K562 (cell line): ENCODE results near the gene LCN12. TPM values are rescaled to one million over a fixed set of nuclear protein-coding genes. Genes with fewer than 3 reads are reported as not detected.

Source experiments
- ADNP ChIP-seq: fragments of 200-800 bp; sonication (Bioruptor generic); IDR thresholded peaks from 2 replicates; pipeline ENCODE4 v1.6.1; 2016; ENCODE audit warnings: missing genetic modification characterization, missing compliant biosample characterization
- ATF7 ChIP-seq: fragments of 450-650 bp; IDR thresholded peaks from 2 replicates; pipeline ENCODE4 v1.7.1; 2014; ENCODE audit warnings: mild to moderate bottlenecking, moderate library complexity
- DNMT1 ChIP-seq: fragments of 450-650 bp; IDR thresholded peaks from 2 replicates; pipeline ENCODE4 v1.6.1; 2016; ENCODE audit warnings: antibody characterized with exemption, mild to moderate bottlenecking
- HDAC2 ChIP-seq: fragments of 450-650 bp; IDR thresholded peaks from 2 replicates; pipeline ENCODE4 v1.6.1; 2016; ENCODE audit warnings: mild to moderate bottlenecking
- HDGF ChIP-seq: fragments of 450-650 bp; IDR thresholded peaks from 2 replicates; pipeline ENCODE4 v1.6.1; 2016
- IRF2 ChIP-seq: sonication (generic); formaldehyde crosslinking; IDR thresholded peaks from 2 replicates; pipeline ENCODE4 v1.8.1; 2022; ENCODE audit warnings: mild to moderate bottlenecking, missing genetic modification reagents
- RBM17 ChIP-seq: fragments of 200-400 bp; formaldehyde crosslinking; IDR thresholded peaks from 2 replicates; pipeline ENCODE4 v1.6.1; 2017; ENCODE audit warnings: low read depth, mild to moderate bottlenecking, low read length, borderline replicate concordance
- RUNX1 ChIP-seq: sonication (generic); IDR thresholded peaks from 2 replicates; pipeline ENCODE4 v1.6.1; 2016; ENCODE audit warnings: antibody characterized with exemption, low read depth
- SLC30A9 ChIP-seq: fragments of 250-450 bp; sonication (Bioruptor Pico); IDR thresholded peaks from 2 replicates; pipeline ENCODE4 v1.8.0; 2022; ENCODE audit warnings: mild to moderate bottlenecking, moderate library complexity
- TAF1 ChIP-seq: IDR thresholded peaks from 2 replicates; pipeline ENCODE4 v1.6.1; 2011; ENCODE audit warnings: mild to moderate bottlenecking, low read length, moderate library complexity; ENCODE audit not compliant: insufficient read depth, control insufficient read depth, severe bottlenecking; ENCODE audit errors: extremely low read depth
- WHSC1 ChIP-seq: IDR thresholded peaks from one replicate; pipeline ENCODE4 v1.6.1; 2012; ENCODE audit warnings: low read length, control low read depth, inconsistent platforms
- ZFP1 ChIP-seq: fragments of 450-650 bp; formaldehyde crosslinking; IDR thresholded peaks from 2 replicates; pipeline ENCODE4 v1.4.0; 2020; ENCODE audit warnings: mild to moderate bottlenecking, mixed read lengths
- ZNF324 ChIP-seq: fragments of 250-450 bp; sonication (Bioruptor Pico); IDR thresholded peaks from 2 replicates; pipeline ENCODE4 v1.4.0; 2020; ENCODE audit warnings: mild to moderate bottlenecking
- ZNF696 ChIP-seq: fragments of 250-450 bp; sonication (Bioruptor Pico); conservative IDR thresholded peaks from 2 replicates; pipeline ENCODE4 v1.4.0; 2020; ENCODE audit warnings: mild to moderate bottlenecking, moderate library complexity
- ZNF830 ChIP-seq: fragments of 250-450 bp; sonication (Bioruptor Pico); IDR thresholded peaks from 2 replicates; pipeline ENCODE4 v1.5.0; 2021; ENCODE audit warnings: mild to moderate bottlenecking
- polyA plus RNA-seq, 8 experiments: library from polyadenylated mRNA; depleted of rRNA in 4 of 8; stranded (reverse) in 5 of 8; unstranded in 3 of 8; fragments of >200 nt; fragmentation: Nextera tagmentation in 2 of 8; fragmentation: Illumina TruSeq in 1 of 8; extraction: Ambion mirVana in 2 of 8; extraction: Trizol in 1 of 8; gene quantifications; 2 replicates each; pipeline versions ENCODE4 v1.2.1 to v1.2.3, GENCODE V29; 2011 to 2014; ENCODE audit warnings: inconsistent platforms in 1 of 8, missing spikeins in 1 of 8
- total RNA-seq, 7 experiments: library from RNA; depleted of rRNA in 6 of 7; stranded (reverse); fragments of >200 nt in 6 of 7; fragmentation: Illumina TruSeq in 2 of 7; extraction: Trizol in 2 of 7; gene quantifications; 2 replicates each; pipeline versions ENCODE4 v1.2.1 to v1.2.3, GENCODE V29; 2011 to 2021; ENCODE audit warnings: low replicate concordance in 1 of 7
- TF ChIP-seq, protein P1 (sequence below): fragments of 450-650 bp; conservative IDR thresholded peaks from 2 replicates; pipeline ENCODE4 v1.6.1; 2016; ENCODE audit warnings: missing genetic modification characterization, low read depth, mild to moderate bottlenecking, missing compliant biosample characterization, moderate library complexity
- TF ChIP-seq, protein P2 (sequence below): conservative IDR thresholded peaks from 2 replicates; pipeline ENCODE4 v1.6.1; 2011; ENCODE audit warnings: low read depth, mild to moderate bottlenecking, low read length; ENCODE audit not compliant: control insufficient read depth
- TF ChIP-seq, protein P3 (sequence below): fragments of 450-650 bp; formaldehyde crosslinking; IDR thresholded peaks from 2 replicates; pipeline ENCODE4 v1.4.0; 2020; ENCODE audit warnings: mild to moderate bottlenecking, moderate library complexity
- TF ChIP-seq, protein P4 (sequence below): fragments of 450-650 bp; IDR thresholded peaks from 2 replicates; pipeline ENCODE4 v1.6.1; 2018; ENCODE audit not compliant: partially characterized antibody
- TF ChIP-seq, protein P5 (sequence below): sonication (generic); formaldehyde crosslinking; IDR thresholded peaks from 2 replicates; pipeline ENCODE4 v1.8.0; 2023; ENCODE audit warnings: mild to moderate bottlenecking, missing genetic modification reagents

The LCN12 gene
- total and polyA plus RNA-seq, 9 of the 15 experiments (the other 6 are each of a cell fraction or from before 2014, with no cell fraction given) = 0.05 TPM; not detected in 8

DNA sequence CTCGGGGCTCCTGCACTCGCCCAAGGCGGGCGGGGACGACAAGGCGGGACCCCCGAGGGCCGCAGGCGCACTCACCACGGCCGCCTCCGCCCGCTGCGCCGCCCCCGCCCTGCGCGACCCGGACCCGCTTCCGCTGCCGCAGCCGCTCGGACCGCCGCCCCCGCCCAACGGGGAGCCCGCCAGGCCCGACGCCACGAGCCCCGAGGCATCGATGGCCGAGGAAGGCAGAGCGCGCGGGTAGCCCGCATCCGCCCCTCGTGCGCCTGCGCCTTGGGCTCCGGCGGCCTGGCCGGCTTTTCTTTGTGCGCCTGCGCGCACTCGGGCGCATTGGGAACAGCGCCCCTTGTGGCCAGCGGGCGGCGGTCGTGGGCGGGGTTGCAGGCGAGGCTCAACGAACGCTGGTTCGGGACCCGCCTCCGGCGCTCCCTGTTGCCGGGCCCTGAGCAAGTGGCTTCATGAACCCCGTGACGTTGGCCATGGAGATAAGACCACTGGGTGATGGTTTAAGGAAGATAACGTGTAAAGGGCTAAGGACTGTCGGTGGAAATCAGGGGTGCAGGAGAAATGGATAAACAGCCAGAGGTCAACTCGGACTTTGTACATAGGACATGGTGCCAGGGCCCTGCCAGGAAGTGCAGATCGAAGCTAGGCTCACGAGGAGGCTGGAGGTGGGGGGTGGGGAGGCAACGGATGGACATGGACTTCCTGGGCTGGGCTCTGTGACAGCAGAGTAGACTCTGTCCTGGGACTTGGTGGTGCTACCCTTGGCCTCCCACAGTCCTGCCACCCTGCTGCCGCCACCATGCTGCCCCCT is 7.3 kb upstream of the LCN12 start, which contains the start of the genes C8G and FBXW5 (continued):
- TF ChIP-seq, protein P1, sequence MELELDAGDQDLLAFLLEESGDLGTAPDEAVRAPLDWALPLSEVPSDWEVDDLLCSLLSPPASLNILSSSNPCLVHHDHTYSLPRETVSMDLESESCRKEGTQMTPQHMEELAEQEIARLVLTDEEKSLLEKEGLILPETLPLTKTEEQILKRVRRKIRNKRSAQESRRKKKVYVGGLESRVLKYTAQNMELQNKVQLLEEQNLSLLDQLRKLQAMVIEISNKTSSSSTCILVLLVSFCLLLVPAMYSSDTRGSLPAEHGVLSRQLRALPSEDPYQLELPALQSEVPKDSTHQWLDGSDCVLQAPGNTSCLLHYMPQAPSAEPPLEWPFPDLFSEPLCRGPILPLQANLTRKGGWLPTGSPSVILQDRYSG (tag) = no peak
- peak; percentile 56; the same call in 1 of the 2 replicates for TF ChIP-seq ZNF324
- TF ChIP-seq ZFP1 = no peak
- TF ChIP-seq RBM17 = no peak
- TF ChIP-seq SLC30A9 (CRISPR knock-in tag) = no peak
- TF ChIP-seq, protein P2, sequence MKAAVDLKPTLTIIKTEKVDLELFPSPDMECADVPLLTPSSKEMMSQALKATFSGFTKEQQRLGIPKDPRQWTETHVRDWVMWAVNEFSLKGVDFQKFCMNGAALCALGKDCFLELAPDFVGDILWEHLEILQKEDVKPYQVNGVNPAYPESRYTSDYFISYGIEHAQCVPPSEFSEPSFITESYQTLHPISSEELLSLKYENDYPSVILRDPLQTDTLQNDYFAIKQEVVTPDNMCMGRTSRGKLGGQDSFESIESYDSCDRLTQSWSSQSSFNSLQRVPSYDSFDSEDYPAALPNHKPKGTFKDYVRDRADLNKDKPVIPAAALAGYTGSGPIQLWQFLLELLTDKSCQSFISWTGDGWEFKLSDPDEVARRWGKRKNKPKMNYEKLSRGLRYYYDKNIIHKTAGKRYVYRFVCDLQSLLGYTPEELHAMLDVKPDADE = peak; percentile 89
- no peak for TF ChIP-seq IRF2
- TF ChIP-seq RUNX1 = no peak
- peak; percentile 87; the same call in 1 of the 2 replicates for TF ChIP-seq HDGF
- no peak for TF ChIP-seq ZNF696 (CRISPR knock-in tag)
- TF ChIP-seq, protein P3, sequence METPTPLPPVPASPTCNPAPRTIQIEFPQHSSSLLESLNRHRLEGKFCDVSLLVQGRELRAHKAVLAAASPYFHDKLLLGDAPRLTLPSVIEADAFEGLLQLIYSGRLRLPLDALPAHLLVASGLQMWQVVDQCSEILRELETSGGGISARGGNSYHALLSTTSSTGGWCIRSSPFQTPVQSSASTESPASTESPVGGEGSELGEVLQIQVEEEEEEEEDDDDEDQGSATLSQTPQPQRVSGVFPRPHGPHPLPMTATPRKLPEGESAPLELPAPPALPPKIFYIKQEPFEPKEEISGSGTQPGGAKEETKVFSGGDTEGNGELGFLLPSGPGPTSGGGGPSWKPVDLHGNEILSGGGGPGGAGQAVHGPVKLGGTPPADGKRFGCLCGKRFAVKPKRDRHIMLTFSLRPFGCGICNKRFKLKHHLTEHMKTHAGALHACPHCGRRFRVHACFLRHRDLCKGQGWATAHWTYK = peak; percentile 70
- TF ChIP-seq, protein P4, sequence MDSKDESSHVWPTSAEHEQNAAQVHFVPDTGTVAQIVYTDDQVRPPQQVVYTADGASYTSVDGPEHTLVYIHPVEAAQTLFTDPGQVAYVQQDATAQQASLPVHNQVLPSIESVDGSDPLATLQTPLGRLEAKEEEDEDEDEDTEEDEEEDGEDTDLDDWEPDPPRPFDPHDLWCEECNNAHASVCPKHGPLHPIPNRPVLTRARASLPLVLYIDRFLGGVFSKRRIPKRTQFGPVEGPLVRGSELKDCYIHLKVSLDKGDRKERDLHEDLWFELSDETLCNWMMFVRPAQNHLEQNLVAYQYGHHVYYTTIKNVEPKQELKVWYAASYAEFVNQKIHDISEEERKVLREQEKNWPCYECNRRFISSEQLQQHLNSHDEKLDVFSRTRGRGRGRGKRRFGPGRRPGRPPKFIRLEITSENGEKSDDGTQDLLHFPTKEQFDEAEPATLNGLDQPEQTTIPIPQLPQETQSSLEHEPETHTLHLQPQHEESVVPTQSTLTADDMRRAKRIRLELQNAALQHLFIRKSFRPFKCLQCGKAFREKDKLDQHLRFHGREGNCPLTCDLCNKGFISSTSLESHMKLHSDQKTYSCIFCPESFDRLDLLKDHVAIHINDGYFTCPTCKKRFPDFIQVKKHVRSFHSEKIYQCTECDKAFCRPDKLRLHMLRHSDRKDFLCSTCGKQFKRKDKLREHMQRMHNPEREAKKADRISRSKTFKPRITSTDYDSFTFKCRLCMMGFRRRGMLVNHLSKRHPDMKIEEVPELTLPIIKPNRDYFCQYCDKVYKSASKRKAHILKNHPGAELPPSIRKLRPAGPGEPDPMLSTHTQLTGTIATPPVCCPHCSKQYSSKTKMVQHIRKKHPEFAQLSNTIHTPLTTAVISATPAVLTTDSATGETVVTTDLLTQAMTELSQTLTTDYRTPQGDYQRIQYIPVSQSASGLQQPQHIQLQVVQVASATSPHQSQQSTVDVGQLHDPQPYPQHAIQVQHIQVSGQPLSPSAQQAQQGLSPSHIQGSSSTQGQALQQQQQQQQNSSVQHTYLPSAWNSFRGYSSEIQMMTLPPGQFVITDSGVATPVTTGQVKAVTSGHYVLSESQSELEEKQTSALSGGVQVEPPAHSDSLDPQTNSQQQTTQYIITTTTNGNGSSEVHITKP = peak; percentile 49
- no peak for TF ChIP-seq ADNP
- TF ChIP-seq, protein P5, sequence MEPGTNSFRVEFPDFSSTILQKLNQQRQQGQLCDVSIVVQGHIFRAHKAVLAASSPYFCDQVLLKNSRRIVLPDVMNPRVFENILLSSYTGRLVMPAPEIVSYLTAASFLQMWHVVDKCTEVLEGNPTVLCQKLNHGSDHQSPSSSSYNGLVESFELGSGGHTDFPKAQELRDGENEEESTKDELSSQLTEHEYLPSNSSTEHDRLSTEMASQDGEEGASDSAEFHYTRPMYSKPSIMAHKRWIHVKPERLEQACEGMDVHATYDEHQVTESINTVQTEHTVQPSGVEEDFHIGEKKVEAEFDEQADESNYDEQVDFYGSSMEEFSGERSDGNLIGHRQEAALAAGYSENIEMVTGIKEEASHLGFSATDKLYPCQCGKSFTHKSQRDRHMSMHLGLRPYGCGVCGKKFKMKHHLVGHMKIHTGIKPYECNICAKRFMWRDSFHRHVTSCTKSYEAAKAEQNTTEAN (CRISPR knock-in tag) = no peak; the same call in 1 of the 2 replicates
- peak; percentile 83 for TF ChIP-seq ATF7
- 0 out of 2 replicates have a peak, but pooled peaks have one; percentile 61 for TF ChIP-seq DNMT1
- TF ChIP-seq ZNF830 (CRISPR knock-in tag) = no peak
- peak; percentile 60 for TF ChIP-seq TAF1
- TF ChIP-seq HDAC2 = peak; percentile 59; the same call in 1 of the 2 replicates
- no peak for TF ChIP-seq WHSC1
